ENCODE results near the gene SLFNL1.

The SLFNL1 gene

GRCh38 chr1:41041614-41042270 is 20.2 kb upstream of the SLFNL1 start:
- TF ChIP-seq EP300 (IDR thresholded peaks at IDR 0.05; ENCODE audit: borderline replicate concordance) (no peak), TEAD4 (IDR thresholded peaks at IDR 0.05) (no peak), ZBTB7A (IDR thresholded peaks at IDR 0.05; ENCODE audit: low read depth) (no peak), FOXM1 (IDR thresholded peaks at IDR 0.05; ENCODE audit: borderline replicate concordance, low read depth) (no peak), YY1 (IDR thresholded peaks at IDR 0.05; ENCODE audit: low read depth) (no peak), RAD21 (IDR thresholded peaks at IDR 0.05; ENCODE audit: low read depth) (no peak), EGR1 (IDR thresholded peaks at IDR 0.05) (no peak), MAX (IDR thresholded peaks at IDR 0.05) (no peak)
- TF ChIP-seq, protein P1, sequence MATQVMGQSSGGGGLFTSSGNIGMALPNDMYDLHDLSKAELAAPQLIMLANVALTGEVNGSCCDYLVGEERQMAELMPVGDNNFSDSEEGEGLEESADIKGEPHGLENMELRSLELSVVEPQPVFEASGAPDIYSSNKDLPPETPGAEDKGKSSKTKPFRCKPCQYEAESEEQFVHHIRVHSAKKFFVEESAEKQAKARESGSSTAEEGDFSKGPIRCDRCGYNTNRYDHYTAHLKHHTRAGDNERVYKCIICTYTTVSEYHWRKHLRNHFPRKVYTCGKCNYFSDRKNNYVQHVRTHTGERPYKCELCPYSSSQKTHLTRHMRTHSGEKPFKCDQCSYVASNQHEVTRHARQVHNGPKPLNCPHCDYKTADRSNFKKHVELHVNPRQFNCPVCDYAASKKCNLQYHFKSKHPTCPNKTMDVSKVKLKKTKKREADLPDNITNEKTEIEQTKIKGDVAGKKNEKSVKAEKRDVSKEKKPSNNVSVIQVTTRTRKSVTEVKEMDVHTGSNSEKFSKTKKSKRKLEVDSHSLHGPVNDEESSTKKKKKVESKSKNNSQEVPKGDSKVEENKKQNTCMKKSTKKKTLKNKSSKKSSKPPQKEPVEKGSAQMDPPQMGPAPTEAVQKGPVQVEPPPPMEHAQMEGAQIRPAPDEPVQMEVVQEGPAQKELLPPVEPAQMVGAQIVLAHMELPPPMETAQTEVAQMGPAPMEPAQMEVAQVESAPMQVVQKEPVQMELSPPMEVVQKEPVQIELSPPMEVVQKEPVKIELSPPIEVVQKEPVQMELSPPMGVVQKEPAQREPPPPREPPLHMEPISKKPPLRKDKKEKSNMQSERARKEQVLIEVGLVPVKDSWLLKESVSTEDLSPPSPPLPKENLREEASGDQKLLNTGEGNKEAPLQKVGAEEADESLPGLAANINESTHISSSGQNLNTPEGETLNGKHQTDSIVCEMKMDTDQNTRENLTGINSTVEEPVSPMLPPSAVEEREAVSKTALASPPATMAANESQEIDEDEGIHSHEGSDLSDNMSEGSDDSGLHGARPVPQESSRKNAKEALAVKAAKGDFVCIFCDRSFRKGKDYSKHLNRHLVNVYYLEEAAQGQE (IDR thresholded peaks at IDR 0.05; ENCODE audit: low read depth): no peak

- TF ChIP-seq ZBTB7A (IDR thresholded peaks at IDR 0.05; ENCODE audit: low read depth) (no peak), RAD21 (IDR thresholded peaks at IDR 0.05; ENCODE audit: low read depth) (peak; percentile 46)
These were observed 16.6 kb upstream of the SLFNL1 start for GRCh38 chr1:41038110-41038509.

- no peak for TF ChIP-seq TCF12 (IDR thresholded peaks at IDR 0.05; ENCODE audit: low read depth)
- TF ChIP-seq CREB1 (IDR thresholded peaks at IDR 0.05; ENCODE audit: low read depth): no peak
- no peak for TF ChIP-seq EGR1 (IDR thresholded peaks at IDR 0.05)
- no peak for TF ChIP-seq FOXM1 (IDR thresholded peaks at IDR 0.05; ENCODE audit: borderline replicate concordance, low read depth)
- TF ChIP-seq MAX (IDR thresholded peaks at IDR 0.05): no peak
- no peak for TF ChIP-seq RAD21 (IDR thresholded peaks at IDR 0.05; ENCODE audit: low read depth)
- TF ChIP-seq, protein P2, sequence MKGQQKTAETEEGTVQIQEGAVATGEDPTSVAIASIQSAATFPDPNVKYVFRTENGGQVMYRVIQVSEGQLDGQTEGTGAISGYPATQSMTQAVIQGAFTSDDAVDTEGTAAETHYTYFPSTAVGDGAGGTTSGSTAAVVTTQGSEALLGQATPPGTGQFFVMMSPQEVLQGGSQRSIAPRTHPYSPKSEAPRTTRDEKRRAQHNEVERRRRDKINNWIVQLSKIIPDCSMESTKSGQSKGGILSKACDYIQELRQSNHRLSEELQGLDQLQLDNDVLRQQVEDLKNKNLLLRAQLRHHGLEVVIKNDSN (IDR thresholded peaks at IDR 0.05): no peak
- TF ChIP-seq EP300 (IDR thresholded peaks at IDR 0.05; ENCODE audit: borderline replicate concordance): no peak
- no peak for TF ChIP-seq YY1 (IDR thresholded peaks at IDR 0.05; ENCODE audit: low read depth)
- no peak for TF ChIP-seq TEAD4 (IDR thresholded peaks at IDR 0.05)
- no peak for TF ChIP-seq NFIC (IDR thresholded peaks at IDR 0.05)
- TF ChIP-seq, protein P1 (IDR thresholded peaks at IDR 0.05; ENCODE audit: low read depth): no peak
- TF ChIP-seq ZBTB7A (IDR thresholded peaks at IDR 0.05; ENCODE audit: low read depth): no peak
These were observed 15.8 kb upstream of the SLFNL1 start for GRCh38 chr1:41037116-41037903.

DNA sequence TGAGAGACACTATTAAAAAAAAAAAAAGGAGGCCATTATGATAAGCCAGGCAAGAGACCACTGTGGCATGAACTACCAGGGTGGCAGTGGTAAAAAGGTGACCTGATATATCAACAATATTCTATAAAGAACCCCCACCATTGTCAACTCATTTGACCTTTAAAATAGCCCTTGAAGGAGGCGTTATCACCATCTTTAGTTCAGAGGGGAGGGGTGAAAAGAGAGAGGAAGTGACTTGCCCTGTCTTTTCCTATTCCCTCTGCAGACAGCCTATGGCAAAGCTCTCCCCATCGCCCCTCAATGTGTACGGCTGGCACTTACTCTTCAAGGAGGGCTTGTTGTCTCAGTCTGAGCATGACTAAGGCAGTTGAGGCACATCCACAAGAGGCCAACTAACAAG is 11.7 kb upstream of the SLFNL1 start:
- TF ChIP-seq FOXM1 (IDR thresholded peaks at IDR 0.05; ENCODE audit: borderline replicate concordance, low read depth): no peak

GRCh38 chr1:41032147-41032546 is 10.6 kb upstream of the SLFNL1 start:
- TF ChIP-seq, protein P1 (IDR thresholded peaks at IDR 0.05; ENCODE audit: low read depth): no peak
- TF ChIP-seq TEAD4 (IDR thresholded peaks at IDR 0.05): no peak
- no peak for TF ChIP-seq YY1 (IDR thresholded peaks at IDR 0.05; ENCODE audit: low read depth)
- TF ChIP-seq RAD21 (IDR thresholded peaks at IDR 0.05; ENCODE audit: low read depth): no peak
